H1 (cell line): Measurements from ENCODE around the gene ARHGAP26. TPM values are rescaled to one million over a fixed set of nuclear protein-coding genes. Genes with fewer than 3 reads are reported as not detected.

ENCODE experiments used
- CTCF ChIA-PET: fragments of 300-600 bp; sonication (Branson Sonifier 250); formaldehyde crosslinking; loops from one replicate; lab custom pipeline; 2021; ENCODE audit not compliant: partially characterized antibody; lab: Charles Lee
- POLR2A ChIA-PET: fragments of 300-600 bp; sonication (Branson Sonifier 250); formaldehyde crosslinking; loops from one replicate; lab custom pipeline; 2021; ENCODE audit warnings: inconsistent platforms; ENCODE audit not compliant: partially characterized antibody; lab: Charles Lee
- DNase-seq, 2 experiments: peaks; one replicate each; pipeline versions ENCODE4 v3.0.0 to v3.0.0-alpha.2; 2010 to 2022; ENCODE audit warnings: low spot score in 2 of 2, low read depth in 1 of 2, mixed read lengths in 1 of 2
- FAIRE-seq: peaks from 2 replicates; lab custom pipeline; 2011; peaks lifted over from hg19 to GRCh38; lab: Jason Lieb, UNC
- H2AFZ ChIP-seq: 2 replicates; pipeline ENCODE4 v1.8.1; 2012; ENCODE audit warnings: low read length, inconsistent platforms
- H2AK5ac ChIP-seq: 2 replicates; pipeline ENCODE4 v1.6.1; 2013; ENCODE audit warnings: low read depth, low read length
- H2BK120ac ChIP-seq: replicated peaks from 2 replicates; pipeline ENCODE3; 2013; ENCODE audit warnings: low read depth, low read length, inconsistent platforms
- H2BK12ac ChIP-seq: 2 replicates; pipeline ENCODE4 v1.6.1; 2013; ENCODE audit warnings: low read depth, low read length
- H2BK15ac ChIP-seq: 2 replicates; pipeline ENCODE4 v1.6.1; 2013; ENCODE audit warnings: low read length
- H2BK20ac ChIP-seq: 2 replicates; pipeline ENCODE4 v1.6.1; 2013; ENCODE audit warnings: low read length
- H2BK5ac ChIP-seq: 2 replicates; pipeline ENCODE4 v1.6.1; 2013; ENCODE audit warnings: low read depth, low read length
- H3K14ac ChIP-seq: 2 replicates; pipeline ENCODE4 v1.6.1; 2013; ENCODE audit warnings: inconsistent platforms; ENCODE audit not compliant: insufficient read length
- H3K18ac ChIP-seq: 2 replicates; pipeline ENCODE4 v1.6.1; 2013; ENCODE audit warnings: low read length; ENCODE audit errors: extremely low read depth
- H3K23ac ChIP-seq: 2 replicates; pipeline ENCODE4 v1.6.1; 2013; ENCODE audit warnings: inconsistent platforms; ENCODE audit not compliant: insufficient read length
- H3K23me2 ChIP-seq: 2 replicates; pipeline ENCODE4 v1.6.1; 2013; ENCODE audit warnings: low read depth, low read length
- H3K27ac ChIP-seq: 2 replicates; pipeline ENCODE4 v1.6.1; 2011; ENCODE audit warnings: low read depth, low read length, inconsistent platforms
- H3K27me3 ChIP-seq, 4 experiments: replicated peaks in 1 of 4; 1 replicate in 1 of 4; 2 replicates in 3 of 4; pipeline versions ENCODE4 v1.6.1 to v1.8.1; 2011 to 2013; ENCODE audit warnings: low read length in 3 of 4, mild to moderate bottlenecking in 3 of 4, inconsistent platforms in 2 of 4, mixed read lengths in 2 of 4, moderate library complexity in 1 of 4; ENCODE audit not compliant: control insufficient read depth in 3 of 4, insufficient read depth in 3 of 4; ENCODE audit errors: extremely low read depth in 1 of 4
- H3K36me3 ChIP-seq, 4 experiments: 2 replicates each; pipeline versions ENCODE4 v1.6.1 to v1.8.1; 2011 to 2013; ENCODE audit warnings: mild to moderate bottlenecking in 4 of 4, low read length in 3 of 4, moderate library complexity in 2 of 4, control low read depth in 1 of 4, inconsistent platforms in 1 of 4; ENCODE audit not compliant: insufficient read depth in 4 of 4, control insufficient read depth in 2 of 4
- H3K4ac ChIP-seq: replicated peaks from 2 replicates; pipeline ENCODE3; 2013; ENCODE audit warnings: low read length, low read depth, mixed read lengths, inconsistent platforms; ENCODE audit not compliant: insufficient read length
- H3K4me1 ChIP-seq, 4 experiments: replicated peaks in 1 of 4; 1 replicate in 1 of 4; 2 replicates in 3 of 4; pipeline versions ENCODE4 v1.6.1 to v1.8.1; 2011 to 2013; ENCODE audit warnings: low read length in 3 of 4, inconsistent platforms in 2 of 4, mixed read lengths in 1 of 4; ENCODE audit not compliant: insufficient read depth in 4 of 4, control insufficient read depth in 3 of 4
- H3K4me2 ChIP-seq, 2 experiments: 2 replicates each; pipeline versions ENCODE4 v1.6.1 to v1.8.1; 2011 to 2013; ENCODE audit warnings: low read depth in 2 of 2, low read length in 2 of 2, control low read depth in 1 of 2, inconsistent platforms in 1 of 2, mild to moderate bottlenecking in 1 of 2; ENCODE audit not compliant: insufficient read depth in 1 of 2
- H3K4me3 ChIP-seq, 4 experiments: fragments of 200-600, 300-600 bp in 1 of 4; sonication (generic), shearing (Covaris generic), sonication (Bioruptor Twin) in 1 of 4; 2 replicates each; pipeline versions ENCODE4 v1.5.1 to v1.8.1; 2011 to 2016; ENCODE audit warnings: low read length in 4 of 4, low read depth in 3 of 4, control low read depth in 2 of 4, inconsistent platforms in 2 of 4, mild to moderate bottlenecking in 2 of 4, mixed read lengths in 1 of 4, moderate library complexity in 1 of 4; ENCODE audit not compliant: insufficient read depth in 2 of 4; ENCODE audit errors: extremely low read depth in 1 of 4
- H3K56ac ChIP-seq: replicated peaks from 2 replicates; pipeline ENCODE3; 2013; ENCODE audit warnings: low read depth, mild to moderate bottlenecking, mixed read lengths, low read length, inconsistent platforms; ENCODE audit not compliant: insufficient read length
- H3K79me1 ChIP-seq: 2 replicates; pipeline ENCODE4 v1.6.1; 2013; ENCODE audit warnings: low read depth, low read length, control low read depth
- H3K79me2 ChIP-seq, 2 experiments: 2 replicates each; pipeline versions ENCODE4 v1.6.1 to v1.8.1; 2012 to 2013; ENCODE audit warnings: low read length in 2 of 2, mild to moderate bottlenecking in 2 of 2, inconsistent platforms in 1 of 2; ENCODE audit not compliant: insufficient read depth in 2 of 2, control insufficient read depth in 1 of 2
- H3K9ac ChIP-seq, 4 experiments: replicated peaks in 1 of 4; 1 replicate in 1 of 4; 2 replicates in 3 of 4; pipeline versions ENCODE4 v1.6.1 to v1.8.1; 2011 to 2013; ENCODE audit warnings: low read depth in 3 of 4, low read length in 3 of 4, control low read depth in 2 of 4, mild to moderate bottlenecking in 2 of 4, moderate library complexity in 2 of 4, inconsistent platforms in 1 of 4; ENCODE audit errors: extremely low read depth in 1 of 4
- H3K9me3 ChIP-seq, 2 experiments: 2 replicates each; pipeline versions ENCODE4 v1.6.1 to v1.8.1; 2012 to 2013; ENCODE audit warnings: mild to moderate bottlenecking in 2 of 2, moderate library complexity in 2 of 2, control low read depth in 1 of 2, inconsistent platforms in 1 of 2, low read depth in 1 of 2, low read length in 1 of 2, mixed read lengths in 1 of 2; ENCODE audit not compliant: insufficient read depth in 2 of 2
- H4K20me1 ChIP-seq, 2 experiments: replicated peaks in 1 of 2; 2 replicates each; pipeline versions ENCODE3 to v1.8.1; 2011 to 2013; ENCODE audit warnings: inconsistent platforms in 2 of 2, low read length in 2 of 2, mild to moderate bottlenecking in 1 of 2; ENCODE audit not compliant: insufficient read depth in 2 of 2, control insufficient read depth in 1 of 2
- H4K5ac ChIP-seq: 2 replicates; pipeline ENCODE4 v1.6.1; 2013; ENCODE audit warnings: low read length, low read depth, mixed read lengths, inconsistent platforms; ENCODE audit not compliant: insufficient read length
- H4K8ac ChIP-seq: 2 replicates; pipeline ENCODE4 v1.8.0; 2013; ENCODE audit warnings: mild to moderate bottlenecking, moderate library complexity, low read length, inconsistent platforms; ENCODE audit not compliant: insufficient read depth; ENCODE audit errors: extremely low read depth
- H4K91ac ChIP-seq: replicated peaks from 2 replicates; pipeline ENCODE3; 2013; ENCODE audit warnings: low read length, mixed read lengths, inconsistent platforms; ENCODE audit not compliant: insufficient read length
- CTBP2 ChIP-seq: IDR thresholded peaks from 2 replicates; pipeline ENCODE4 v1.7.0; 2011; ENCODE audit warnings: borderline replicate concordance, mild to moderate bottlenecking, moderate library complexity, mixed read lengths, low read length; ENCODE audit not compliant: insufficient read depth, insufficient read length
- CTCF ChIP-seq, 3 experiments: IDR thresholded peaks; 1 replicate in 2 of 3; 2 replicates in 1 of 3; pipeline versions ENCODE4 v1.5.1 to v1.6.1; 2011; ENCODE audit warnings: low read length in 3 of 3, mild to moderate bottlenecking in 3 of 3, inconsistent platforms in 2 of 3, low read depth in 1 of 3, moderate library complexity in 1 of 3; ENCODE audit not compliant: insufficient read depth in 1 of 3; ENCODE audit errors: control extremely low read depth in 1 of 3
- EP300 ChIP-seq, 2 experiments: IDR thresholded peaks; 1 replicate in 1 of 2; 2 replicates in 1 of 2; pipeline ENCODE4 v1.6.1; 2011 to 2012; ENCODE audit warnings: low read depth in 2 of 2, low read length in 2 of 2, mild to moderate bottlenecking in 2 of 2, borderline replicate concordance in 1 of 2, inconsistent platforms in 1 of 2, moderate library complexity in 1 of 2
- JUN ChIP-seq: IDR thresholded peaks from 2 replicates; pipeline ENCODE4 v1.6.1; 2011; ENCODE audit warnings: low read depth, mild to moderate bottlenecking, improper control_type of control experiment, low read length
- MAX ChIP-seq: IDR thresholded peaks from 2 replicates; pipeline ENCODE4 v1.6.1; 2012; ENCODE audit warnings: inconsistent platforms
- RBBP5 ChIP-seq: IDR thresholded peaks from 2 replicates; pipeline ENCODE4 v1.7.1; 2012; ENCODE audit warnings: low read depth, mild to moderate bottlenecking, inconsistent platforms, low read length, moderate library complexity, borderline replicate concordance
- SUZ12 ChIP-seq: fragments of 200-600 bp; sonication (generic); IDR thresholded peaks from 2 replicates; pipeline ENCODE4 v1.6.1; 2012; ENCODE audit warnings: mild to moderate bottlenecking, inconsistent platforms, low read length, moderate library complexity, mixed read lengths
- TCF12 ChIP-seq: IDR thresholded peaks from 2 replicates; pipeline ENCODE4 v1.6.1; 2011; ENCODE audit warnings: low read depth, mild to moderate bottlenecking, low read length
- YY1 ChIP-seq: IDR thresholded peaks from 2 replicates; pipeline ENCODE4 v1.6.1; 2011; ENCODE audit warnings: low read depth, mild to moderate bottlenecking, low read length
- WGBS, 2 experiments: shearing (Covaris generic) in 1 of 2; methylation state at CpG; one replicate each; pipeline versions ENCODE4 v1.1.6 to v1.1.7; 2013 to 2015; ENCODE audit warnings: low lambda C conversion rate in 2 of 2, mixed read lengths in 2 of 2, inconsistent platforms in 1 of 2, low coverage in 1 of 2, missing lambda C conversion rate in 1 of 2; ENCODE audit not compliant: insufficient replicate concordance in 2 of 2, insufficient coverage in 1 of 2, insufficient read length in 1 of 2; ENCODE audit errors: extremely low coverage in 1 of 2, missing lambda C conversion rate in 1 of 2; 5-methylcytosine and 5-hydroxymethylcytosine counted together
- polyA plus RNA-seq, 7 experiments: library from polyadenylated mRNA; depleted of rRNA in 3 of 7; stranded (reverse) in 5 of 7; unstranded in 2 of 7; fragments of >200 nt in 5 of 7; fragments of 200-250 nt in 2 of 7; gene quantifications; 1 replicate in 5 of 7; 2 replicates in 1 of 7; 4 replicates in 1 of 7; pipeline versions ENCODE4 v1.2.1 to v1.2.3, GENCODE V29; 2011 to 2013; ENCODE audit warnings: missing spikeins in 2 of 7, mixed read lengths in 2 of 7
- total RNA-seq: library from RNA; stranded (reverse); fragmentation: NEBNext Ultra II Directional; extraction: Animal tissue kit (Norgen Biotek cat#: 25700); gene quantifications from 2 replicates; pipeline ENCODE4 v1.2.1, GENCODE V29; 2021

ARHGAP26 gene
- total and polyA plus RNA-seq, 2 of the 8 experiments (the other 6 are each of a cell fraction or from before 2014, with no cell fraction given): 7.1 to 24.8 TPM

GRCh38 chr5:142740474-142741242 lies 29.5 kb upstream of the ARHGAP26 start:
- peaks cover 0 to 5% (median 1%) of the 10 kb centered on the region in 4 experiments; a peak in 2 of 7 replicates for H3K4me1 ChIP-seq
- no peaks in the 10 kb centered on the region for H3K36me3 ChIP-seq
- H3K79me2 ChIP-seq: no peaks in the 10 kb centered on the region
- H2BK120ac ChIP-seq: no peak overlapping the region
- no peak overlapping the region for H3K23ac ChIP-seq
- H2AFZ ChIP-seq: no peak overlapping the region
- no peak overlapping the region for H3K14ac ChIP-seq
- no peak overlapping the region for H2BK20ac ChIP-seq
- no peak overlapping the region for H2BK15ac ChIP-seq
- no peaks in the 10 kb centered on the region for H3K79me1 ChIP-seq
- H3K4me3 ChIP-seq: no peak overlapping the region
- no peaks in the 10 kb centered on the region for H3K27me3 ChIP-seq
- H3K18ac ChIP-seq: no peak overlapping the region
- H3K56ac ChIP-seq: no peak overlapping the region
- H4K8ac ChIP-seq: no peak overlapping the region
- CTCF ChIA-PET: interaction anchor here (0.9 to 30.9 kb wide), 17 partner anchors 8 to 180 kb away, joined by 3 to 632 read pairs (median 5); no protein-coding TSS in a partner anchor
- no peaks in the 10 kb centered on the region for H3K9me3 ChIP-seq
- H3K4me2 ChIP-seq: no peak overlapping the region
- H3K27ac ChIP-seq: no peak overlapping the region
- no peaks in the 10 kb centered on the region for H4K20me1 ChIP-seq
- no peak for DNase-seq
- H3K23me2 ChIP-seq: no peaks in the 10 kb centered on the region
- no peak overlapping the region for H3K9ac ChIP-seq
- POLR2A ChIA-PET: interaction anchor here (0.6 to 3.1 kb wide), 5 partner anchors 8 to 377 kb away, joined by 3 to 7 read pairs (median 3); partner anchors contain the start of gene ARHGAP26
- no peak overlapping the region for H4K5ac ChIP-seq
- H2BK12ac ChIP-seq: no peak overlapping the region
- no peak overlapping the region for H2AK5ac ChIP-seq
- no peak for FAIRE-seq
- H4K91ac ChIP-seq: no peak overlapping the region
- 90% methylated on average over 6 of the region's 6 CpGs; no CpG with 5 or more reads in 1 of the 2 experiments for WGBS, 2 experiments
- H2BK5ac ChIP-seq: no peak overlapping the region
- no peak overlapping the region for H3K4ac ChIP-seq
- TF ChIP-seq CTBP2 (no peak), EP300 (IDR thresholded peaks at IDR 0.05; ENCODE audit: borderline replicate concordance in 1 of 2, low read depth in 2 of 2, low read length in 2 of 2) (no peak), MAX (no peak), JUN (no peak), CTCF (IDR thresholded peaks at IDR 0.05; ENCODE audit: control extremely low read depth in 1 of 3, insufficient read depth in 1 of 3, low read depth in 1 of 3, low read length in 3 of 3) (no peak), SUZ12 (no peak), RBBP5 (no peak), TCF12 (no peak), YY1 (no peak)
